Pancreas (tissue), 10 donors: ENCODE measurements around the gene UBE2D2. TPM values are rescaled to one million over a fixed set of nuclear protein-coding genes. Genes with fewer than 3 reads are reported as not detected.
A peak's percentile ranks its signal among the peaks of the same experiment; 100 is the strongest.
"Not testable (repeated sequence)": the region's sequence is repeated elsewhere in the genome, so short reads cannot be mapped to it uniquely, and the experiment has no call there.

Experiments
- ATAC-seq, 4 donors: fragments of 200-7000 bp; cut with Tn5 transposase; one replicate each; pipeline versions ENCODE4 v1.8.0 to v1.9.1; 2020; ENCODE audit warnings: mild to moderate bottlenecking in 4 of 4, moderate library complexity in 4 of 4
- DNase-seq, 6 donors: peaks; one replicate each; pipeline ENCODE4 v3.0.0-alpha.2; 2020
- FAIRE-seq: peaks from 2 replicates; lab custom pipeline; 2012; peaks lifted over from hg19 to GRCh38; lab: Jason Lieb, UNC
- H3K27ac ChIP-seq, 4 donors: fragments of 200-600 bp; sonication (generic); 1 replicate in 3 of 4; 2 replicates in 1 of 4; pipeline versions ENCODE4 v1.5.0 to v1.8.0; 2020
- H3K27me3 ChIP-seq, 4 donors: fragments of 200-600 bp; one replicate each; pipeline ENCODE4 v1.8.0; 2021
- H3K36me3 ChIP-seq, 3 donors: fragments of 200-600 bp; sonication (generic) in 1 of 3; one replicate each; pipeline versions ENCODE4 v1.5.0 to v1.8.0; 2020 to 2021
- H3K4me1 ChIP-seq, 3 donors: fragments of 200-600 bp; one replicate each; pipeline ENCODE4 v1.8.0; 2021
- H3K4me3 ChIP-seq, 4 donors: fragments of 200-600 bp; sonication (generic) in 2 of 4; one replicate each; pipeline versions ENCODE4 v1.5.0 to v1.8.0; 2020 to 2021
- H3K9me3 ChIP-seq, 4 donors: fragments of 200-600 bp; one replicate each; pipeline ENCODE4 v1.8.0; 2021
- WGBS, 2 donors: extraction: QIAGEN DNeasy Blood & Tissue Kit; methylation state at CpG; one replicate each; pipeline ENCODE4 v1.1.7; 2013; 5-methylcytosine and 5-hydroxymethylcytosine counted together
- intact Hi-C, 3 donors: fragments of 100-400 bp; cut with DNase I; formaldehyde crosslinking; loops; one replicate each; pipeline versions ENCODE4 v1.11.1 to v1.14.2; 2022
- polyA plus RNA-seq, 2 donors: library from polyadenylated mRNA; stranded (reverse); fragments of 200-250 nt; gene quantifications; one replicate each; pipeline ENCODE4 v1.2.3, GENCODE V29; 2013
- total RNA-seq, 6 donors: library from RNA; stranded (reverse); fragmentation: NEBNext Ultra II Directional in 4 of 6; extraction: Animal tissue kit (Norgen Biotek cat#: 25700) in 4 of 6; gene quantifications; one replicate each; pipeline versions ENCODE4 v1.2.1 to v1.2.4, GENCODE V29; 2021 to 2023
- TF ChIP-seq, protein P1 (sequence below), 4 donors: fragments of 200-600 bp; sonication (generic) in 3 of 4; IDR thresholded peaks; one replicate each; pipeline versions ENCODE4 v1.5.0 to v1.8.0; 2021; ENCODE audit warnings: antibody characterized with exemption in 4 of 4
- donor health status: healthy with polysubstance abuse.
- donor health status: DM: no; HTN: no; CAD: no; lungs with moderate emphysema.
- donor health status: DM: no; HTN: no; CAD: no.
- donor health status: control.
- donor health status: control.
- donor health status: Bipolar disorder and iron deficiency.
- donor health status: DM: yes; HTN: yes; CAD: no.
- donor health status: DM: no; HTN: no; CAD: no.
- donor health status: DM: no; HTN: no; CAD: no.
- donor health status: DM: yes; HTN: yes; CAD: no.

Gene UBE2D2
- total and polyA plus RNA-seq, 8 donors = 36.5 to 59.3 (median 46.5) TPM

- TF ChIP-seq, protein P1, sequence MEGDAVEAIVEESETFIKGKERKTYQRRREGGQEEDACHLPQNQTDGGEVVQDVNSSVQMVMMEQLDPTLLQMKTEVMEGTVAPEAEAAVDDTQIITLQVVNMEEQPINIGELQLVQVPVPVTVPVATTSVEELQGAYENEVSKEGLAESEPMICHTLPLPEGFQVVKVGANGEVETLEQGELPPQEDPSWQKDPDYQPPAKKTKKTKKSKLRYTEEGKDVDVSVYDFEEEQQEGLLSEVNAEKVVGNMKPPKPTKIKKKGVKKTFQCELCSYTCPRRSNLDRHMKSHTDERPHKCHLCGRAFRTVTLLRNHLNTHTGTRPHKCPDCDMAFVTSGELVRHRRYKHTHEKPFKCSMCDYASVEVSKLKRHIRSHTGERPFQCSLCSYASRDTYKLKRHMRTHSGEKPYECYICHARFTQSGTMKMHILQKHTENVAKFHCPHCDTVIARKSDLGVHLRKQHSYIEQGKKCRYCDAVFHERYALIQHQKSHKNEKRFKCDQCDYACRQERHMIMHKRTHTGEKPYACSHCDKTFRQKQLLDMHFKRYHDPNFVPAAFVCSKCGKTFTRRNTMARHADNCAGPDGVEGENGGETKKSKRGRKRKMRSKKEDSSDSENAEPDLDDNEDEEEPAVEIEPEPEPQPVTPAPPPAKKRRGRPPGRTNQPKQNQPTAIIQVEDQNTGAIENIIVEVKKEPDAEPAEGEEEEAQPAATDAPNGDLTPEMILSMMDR (IDR thresholded peaks at IDR 0.05) = no peak
- ATAC-seq (no peak), DNase-seq (no peak), FAIRE-seq (no peak)
- Histone ChIP-seq H3K27ac (no peak overlapping the region), H3K36me3 (no peaks in the 10 kb centered on the region), H3K4me3 (no peak overlapping the region), H3K4me1 (peaks cover 5 to 39% (median 9%) of the 10 kb centered on the region in 3 donors), H3K27me3 (no peaks in the 10 kb centered on the region), H3K9me3 (no peaks in the 10 kb centered on the region)
- intact Hi-C loops = no loop called here
- WGBS, 2 donors = 83 to 93% methylated on average over 4 of the region's 4 CpGs
Measured at GRCh38 chr5:139575751-139576150, 14.6 kb downstream of the UBE2D2 start.

DNA sequence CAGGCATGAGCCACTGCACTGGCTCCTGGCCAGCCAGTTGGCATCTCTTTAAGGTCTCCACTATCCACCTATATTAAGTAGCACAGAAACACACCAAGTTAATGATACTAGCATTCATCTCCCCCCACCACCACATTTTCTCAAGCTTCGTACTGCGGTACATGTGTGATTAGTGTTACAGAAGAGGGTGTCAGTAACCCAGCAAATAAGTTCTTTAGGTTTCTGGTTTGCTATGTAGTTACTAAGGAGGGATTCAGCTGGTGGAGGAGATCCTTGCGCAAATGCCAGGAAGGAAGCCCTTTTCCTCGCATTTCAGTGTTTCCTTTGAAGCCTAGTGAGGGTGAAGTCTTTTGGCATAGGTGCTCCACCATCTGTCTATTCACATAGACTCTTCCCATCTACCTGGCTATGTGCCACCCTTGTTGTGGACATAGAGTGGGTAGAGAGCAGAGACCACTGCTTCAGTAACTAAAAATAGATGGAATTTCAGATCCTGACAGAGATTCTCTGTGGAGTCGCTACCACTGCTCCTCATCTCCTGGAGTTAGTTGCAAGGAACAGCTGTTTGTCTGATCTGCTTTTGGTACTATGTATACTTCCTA lies 16.7 kb downstream of the UBE2D2 start:
- FAIRE-seq (no peak), ATAC-seq (peak in 3 of 4 donors; percentile 19 to 34 (median 30)), DNase-seq (no peak)
- Histone ChIP-seq H3K36me3 (no peaks in the 10 kb centered on the region), H3K27me3 (no peaks in the 10 kb centered on the region), H3K4me1 (peaks cover 0 to 24% (median 0%) of the 10 kb centered on the region in 3 donors), H3K9me3 (no peaks in the 10 kb centered on the region), H3K27ac (no peak overlapping the region), H3K4me3 (no peak overlapping the region)
- TF ChIP-seq, protein P1 (IDR thresholded peaks at IDR 0.05) = no peak
- intact Hi-C loops = no loop called here
- 70 to 76% methylated on average over 5 of the region's 5 CpGs for WGBS, 2 donors

- no peak overlapping the region for H3K4me3 ChIP-seq
- 31 to 40% methylated on average over 2 of the region's 2 CpGs for WGBS, 2 donors
- H3K36me3 ChIP-seq = no peaks in the 10 kb centered on the region
- TF ChIP-seq, protein P1 (IDR thresholded peaks at IDR 0.05) = no peak
- FAIRE-seq (no peak), ATAC-seq (no peak), DNase-seq (no peak)
- intact Hi-C loops = no loop called here
- peaks cover 0 to 24% (median 0%) of the 10 kb centered on the region in 3 donors for H3K4me1 ChIP-seq
- H3K27me3 ChIP-seq = no peaks in the 10 kb centered on the region
- H3K27ac ChIP-seq = no peak overlapping the region
- no peaks in the 10 kb centered on the region for H3K9me3 ChIP-seq
Measured at GRCh38 chr5:139578325-139578724, 17.2 kb downstream of the UBE2D2 start.

- H3K4me3 ChIP-seq, H3K27ac ChIP-seq, ATAC-seq, H3K4me1 ChIP-seq, H3K9me3 ChIP-seq, FAIRE-seq, intact Hi-C loops, H3K36me3 ChIP-seq, DNase-seq, H3K27me3 ChIP-seq: not testable (repeated sequence)
- 95% methylated on average over 5 of the region's 5 CpGs for WGBS, 2 donors
Measured at GRCh38 chr5:139582181-139582580, 21.0 kb downstream of the UBE2D2 start.

DNA sequence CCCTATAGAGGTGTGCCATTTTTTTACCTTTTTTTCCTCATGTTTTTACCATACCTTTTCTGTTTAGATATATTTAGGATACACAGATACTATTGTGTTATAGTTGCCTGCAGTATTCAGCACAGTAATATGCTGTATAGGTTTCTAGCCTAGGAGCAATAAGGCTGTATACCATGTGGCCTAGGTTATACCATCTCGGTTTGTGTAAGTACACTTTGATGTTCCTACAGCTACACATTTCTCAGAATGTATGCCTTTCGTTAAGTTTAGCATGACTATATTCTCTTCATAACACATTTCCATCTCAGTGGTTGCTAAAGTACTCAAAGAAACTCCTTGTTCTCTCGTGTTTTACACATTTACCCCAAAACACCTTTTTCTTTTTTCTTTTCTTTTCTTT lies 23.0 kb downstream of the UBE2D2 start:
- Histone ChIP-seq H3K4me3 (no peak overlapping the region), H3K9me3 (no peaks in the 10 kb centered on the region), H3K4me1 (no peaks in the 10 kb centered on the region), H3K36me3 (no peaks in the 10 kb centered on the region), H3K27me3 (no peaks in the 10 kb centered on the region), H3K27ac (no peak overlapping the region)
- DNase-seq (no peak), ATAC-seq (no peak), FAIRE-seq (no peak)
- WGBS, 2 donors = 83 to 94% methylated on average over 3 of the region's 3 CpGs
- TF ChIP-seq, protein P1 (IDR thresholded peaks at IDR 0.05) = no peak
- intact Hi-C loops = no loop called here

DNA sequence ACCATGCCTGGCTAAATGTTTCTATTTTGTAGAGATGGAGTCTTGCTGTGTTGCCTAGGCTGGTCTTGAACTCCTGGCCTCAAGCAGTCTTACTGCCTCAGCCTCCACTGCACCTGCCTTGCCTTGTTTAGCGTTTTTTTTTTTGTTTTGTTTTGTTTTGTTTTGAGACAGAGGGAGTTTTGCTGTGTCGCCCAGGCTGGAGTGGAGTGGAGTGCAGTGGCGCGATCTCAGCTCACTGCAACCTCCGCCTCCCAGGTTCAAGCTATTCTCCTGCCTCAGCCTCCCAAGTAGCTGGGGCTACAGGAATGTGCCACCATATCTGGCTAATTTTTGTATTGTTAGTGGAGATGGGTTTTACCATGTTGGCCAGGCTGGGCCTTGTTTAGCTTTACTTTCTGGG lies 27.0 kb downstream of the UBE2D2 start:
- 88 to 95% methylated on average over 5 of the region's 5 CpGs for WGBS, 2 donors
- H3K36me3 ChIP-seq, H3K27ac ChIP-seq, ATAC-seq, H3K4me3 ChIP-seq, H3K4me1 ChIP-seq, H3K9me3 ChIP-seq, FAIRE-seq, DNase-seq, intact Hi-C loops, H3K27me3 ChIP-seq: not testable (repeated sequence)
